Measurements from ENCODE around the gene SHC3. TPM values are rescaled to one million over a fixed set of nuclear protein-coding genes. Genes with fewer than 3 reads are reported as not detected.

The SHC3 gene
- total RNA-seq: 7.8 and 25.1 TPM in 2 replicates

GRCh38 chr9:89177944-89178829, at the start of gene SHC3:
TSS of gene SHC3 (minus strand) at chr9:89178818. CDS start at chr9:89178460, 358 bp downstream.

DNA sequence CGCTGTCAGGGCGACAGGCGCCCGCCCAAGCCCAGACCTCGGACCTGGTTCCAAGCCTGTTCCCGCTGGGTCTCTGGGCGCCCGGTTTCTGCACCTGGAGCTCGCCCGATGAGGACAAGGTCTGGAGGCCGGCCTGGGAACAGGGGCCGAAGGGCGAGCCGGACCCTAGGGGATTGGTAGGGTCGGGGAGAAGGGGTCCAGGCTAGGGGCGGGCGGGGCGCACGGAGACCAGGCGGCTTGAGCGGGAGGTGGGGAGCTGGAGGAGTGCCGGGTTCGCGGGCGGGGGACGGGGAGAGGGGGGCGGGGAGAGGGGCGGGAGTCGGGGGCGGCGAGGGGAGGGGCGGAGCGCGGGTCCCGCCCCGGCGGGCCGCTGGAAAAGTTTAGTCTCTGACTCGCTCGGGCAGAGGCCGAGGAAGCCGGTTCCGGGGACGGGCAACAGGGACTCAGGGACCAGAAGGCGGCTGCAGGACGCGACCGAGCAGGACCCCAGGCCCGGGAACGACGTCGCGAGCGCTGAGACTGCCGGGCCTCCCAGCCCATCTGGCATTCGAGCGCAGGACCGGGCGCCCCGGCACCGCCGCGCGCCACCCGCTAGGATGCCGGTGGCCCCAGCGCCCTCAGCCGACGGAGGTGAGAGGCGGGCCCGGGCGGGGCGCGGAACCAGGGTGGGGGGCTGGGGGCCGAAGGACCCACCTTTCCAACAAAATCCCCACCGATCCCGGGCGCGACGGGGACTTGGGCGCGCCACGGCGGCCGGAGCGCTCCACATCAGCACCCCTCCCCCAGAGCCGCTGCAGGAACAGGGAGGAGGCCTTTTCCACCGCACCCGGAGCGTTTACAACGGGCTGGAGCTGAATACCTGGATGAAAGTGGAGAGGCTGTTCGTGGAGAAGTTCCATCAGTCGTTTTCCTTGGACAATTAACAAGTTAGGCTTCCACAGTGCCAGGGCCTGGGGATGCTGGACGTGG, 187.3 kb downstream of the SHC3 start, which contains the start of gene S1PR3:
Gene S1PR3 (plus strand): TSS at position 403 of the 969 bp plus-strand sequence. CDS start 9,733 bp downstream, outside the sequence.

Other genes starting within 250 kb of the SHC3 start
- gene S1PR3, start 187.3 kb downstream of the SHC3 start, total RNA-seq: 57.6 and 144 TPM in 2 replicates
- gene CKS2, start 132.4 kb upstream of the SHC3 start, total RNA-seq: 66.8 and 121 TPM in 2 replicates
- 10.5 and 22.0 TPM in 2 replicates for gene SECISBP2, start 139.7 kb upstream of the SHC3 start, total RNA-seq